Measurements from ENCODE around the gene DMRTB1.

The DMRTB1 gene

DNA sequence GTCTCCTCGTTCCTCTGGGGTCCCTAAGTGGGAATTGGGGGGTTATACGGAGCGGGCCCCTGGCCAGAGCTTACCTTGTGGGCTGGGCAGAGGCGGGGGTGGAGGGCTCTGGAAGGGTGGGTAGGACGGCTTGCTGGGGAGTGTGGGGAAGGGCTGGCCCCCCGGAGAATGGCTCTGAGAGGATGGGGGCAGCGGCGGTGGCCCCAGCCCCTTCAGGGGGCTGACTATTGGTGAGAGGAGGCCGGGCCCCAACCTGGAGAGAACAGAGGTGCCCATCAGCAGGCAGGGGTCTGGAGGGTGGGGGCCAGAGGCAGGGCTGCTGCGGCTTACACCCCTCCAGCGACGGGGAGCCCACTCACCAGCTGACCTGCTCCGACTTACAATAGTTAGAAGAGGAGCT, 50.6 kb downstream of the DMRTB1 start:
- no peak for DNase-seq (ENCODE audit: low spot score)

DNA sequence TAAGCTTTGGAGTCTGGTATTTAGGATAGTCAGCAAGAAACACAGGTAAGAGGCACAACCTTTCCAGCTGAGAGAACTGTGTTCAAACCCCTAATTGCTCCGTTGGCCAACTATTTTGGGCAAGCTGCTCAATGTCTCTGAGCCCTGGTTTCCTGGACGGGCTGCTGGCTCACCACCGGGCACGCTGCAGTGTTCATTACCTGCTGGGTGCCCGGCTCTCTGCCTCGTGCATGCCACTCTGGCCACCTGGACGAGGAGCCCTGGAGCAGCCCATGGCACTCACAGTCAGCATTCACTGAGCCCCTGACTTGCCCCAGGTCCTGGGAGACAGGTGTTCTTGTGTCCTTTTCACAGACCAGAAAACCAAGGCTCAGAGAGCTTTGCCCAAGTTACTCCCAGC, 51.0 kb downstream of the DMRTB1 start:
- no peak for DNase-seq (ENCODE audit: low spot score)

DNA sequence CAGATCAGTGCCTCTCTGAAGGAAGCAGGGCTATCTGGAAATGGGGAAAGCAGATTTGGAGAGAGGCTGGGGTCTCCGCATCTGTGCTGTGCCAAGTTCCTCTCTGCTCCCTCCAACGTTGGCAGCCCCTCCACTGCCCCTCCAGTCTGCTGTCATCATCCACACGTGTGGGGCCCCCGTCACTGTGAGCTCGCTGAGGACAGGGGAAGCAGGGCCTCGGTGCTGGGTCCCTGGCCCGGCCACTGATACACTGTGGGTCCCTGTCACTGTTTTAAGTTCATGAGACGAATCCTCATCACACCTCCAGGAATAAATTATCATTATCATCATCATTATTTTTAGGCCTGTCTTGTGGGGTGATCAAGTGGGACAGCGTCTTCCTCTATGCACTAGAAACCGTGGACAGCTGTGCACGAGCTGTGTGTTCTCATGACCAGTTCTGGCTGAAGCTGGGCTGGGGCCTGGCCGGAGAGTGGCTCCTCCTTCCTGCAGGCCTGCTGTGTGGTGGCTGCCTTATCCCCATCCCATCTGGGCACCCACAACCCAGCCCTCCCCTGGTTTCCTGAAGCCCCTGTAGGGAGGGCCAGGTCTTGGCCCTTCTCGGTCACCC, 52.2 kb downstream of the DMRTB1 start:
- no peak for DNase-seq (ENCODE audit: low spot score)

DNA sequence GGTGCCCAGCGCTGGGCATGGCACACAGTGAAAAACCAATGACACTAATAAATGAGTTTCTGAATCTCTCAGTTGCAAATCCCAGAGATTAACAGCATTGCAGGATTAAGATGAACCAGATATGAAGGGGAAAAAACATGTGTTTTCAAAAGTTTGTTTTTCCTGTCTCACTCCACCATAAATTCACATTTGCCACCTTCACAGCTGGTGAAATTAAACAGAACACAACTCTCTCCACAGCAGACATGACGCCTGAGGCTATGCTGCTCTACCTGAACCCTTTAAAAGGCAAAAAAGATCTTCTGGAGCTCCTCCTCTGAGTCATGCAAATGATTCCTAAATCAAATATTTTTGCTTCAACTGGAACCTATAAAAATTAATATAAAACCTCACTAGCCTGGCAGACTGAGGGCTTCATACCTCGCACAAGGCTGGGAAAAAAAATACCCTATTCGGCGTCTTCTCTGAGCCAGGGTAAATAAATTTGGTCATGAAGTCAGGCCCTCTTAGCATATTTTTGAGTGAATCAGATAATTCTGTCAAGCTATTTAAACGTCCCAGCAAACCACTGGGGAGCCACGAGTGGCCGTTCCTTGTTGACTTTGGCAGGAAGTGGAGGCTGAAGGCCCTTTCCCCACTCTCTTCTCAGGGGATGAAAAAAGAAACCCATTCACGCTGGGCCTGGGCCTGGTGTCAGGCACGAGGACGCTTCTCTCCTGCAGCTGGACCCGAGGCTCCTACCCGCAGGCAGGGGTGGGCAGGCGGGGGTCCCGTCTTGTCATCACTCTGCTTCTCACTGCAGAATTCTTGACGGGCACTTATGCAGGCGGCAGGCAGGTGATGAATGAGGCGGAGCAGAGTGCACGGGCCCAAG, 53.0 kb downstream of the DMRTB1 start:
- DNase-seq (ENCODE audit: low spot score) = no peak

DNA sequence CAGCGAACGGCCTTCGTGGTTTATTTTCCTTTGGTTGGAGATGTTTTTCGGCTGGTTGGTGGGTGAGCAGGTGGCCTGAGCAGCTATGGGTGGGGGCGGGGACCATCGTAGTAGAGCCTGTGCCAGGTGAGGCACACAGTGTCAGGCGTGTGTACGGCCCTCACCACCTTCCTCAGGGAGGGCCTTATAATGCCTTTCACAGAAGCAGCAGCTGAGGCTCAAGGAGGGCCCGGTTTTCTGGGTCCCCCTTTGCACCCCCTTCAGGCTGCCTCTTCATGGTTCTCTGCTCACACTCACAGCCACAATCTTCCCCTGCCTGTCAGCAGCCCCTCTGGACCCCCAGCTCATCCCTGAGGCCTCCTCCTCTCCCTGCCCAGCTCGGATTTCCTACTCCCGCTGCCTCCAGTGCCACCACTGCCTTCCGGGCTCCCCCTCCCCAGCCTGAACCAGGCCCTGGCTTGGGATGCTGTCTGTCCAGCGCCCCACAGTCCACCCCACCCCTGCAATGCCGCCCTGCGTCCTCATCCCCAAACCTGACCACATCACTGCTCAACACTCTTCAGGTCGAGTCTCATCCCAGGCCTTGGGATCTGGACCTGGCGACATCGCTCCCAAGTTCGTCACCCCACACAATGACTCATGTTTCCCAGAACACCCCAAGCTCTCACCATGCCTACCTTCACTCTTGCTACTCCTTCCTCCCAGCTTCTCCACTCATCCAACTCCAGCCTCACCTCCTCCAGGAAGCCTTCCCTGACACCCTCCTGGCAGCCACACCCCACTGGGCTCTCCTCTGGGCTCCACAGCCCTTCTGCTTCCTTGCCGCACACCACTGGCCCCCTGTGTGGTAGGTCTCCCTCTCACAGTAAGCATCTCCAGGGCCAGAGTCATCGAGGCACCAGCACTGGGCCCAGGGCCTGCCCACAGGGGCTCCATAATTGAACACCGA, 53.9 kb downstream of the DMRTB1 start:
- no peak for DNase-seq (ENCODE audit: low spot score)

DNA sequence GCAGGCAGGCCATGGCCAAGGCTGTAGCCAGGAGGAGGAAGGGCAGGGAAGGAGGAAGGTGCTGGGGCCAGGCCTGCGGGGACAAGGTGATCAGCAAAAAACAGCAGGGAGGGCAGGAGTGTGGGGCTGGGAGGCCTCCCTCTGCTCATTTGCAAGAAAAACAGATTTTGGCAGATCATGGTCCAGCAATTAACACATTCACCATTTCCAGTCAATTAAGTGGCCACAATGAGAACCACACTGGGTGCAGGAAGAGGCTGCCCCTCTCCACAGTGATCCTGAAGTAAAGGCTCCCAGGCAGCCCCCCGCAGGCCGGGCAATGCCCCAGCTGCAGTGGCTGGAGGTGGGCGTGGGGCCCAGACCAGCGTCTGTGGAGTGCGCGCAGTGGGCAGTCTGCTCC, 54.6 kb downstream of the DMRTB1 start:
- no peak for DNase-seq (ENCODE audit: low spot score)

DNA sequence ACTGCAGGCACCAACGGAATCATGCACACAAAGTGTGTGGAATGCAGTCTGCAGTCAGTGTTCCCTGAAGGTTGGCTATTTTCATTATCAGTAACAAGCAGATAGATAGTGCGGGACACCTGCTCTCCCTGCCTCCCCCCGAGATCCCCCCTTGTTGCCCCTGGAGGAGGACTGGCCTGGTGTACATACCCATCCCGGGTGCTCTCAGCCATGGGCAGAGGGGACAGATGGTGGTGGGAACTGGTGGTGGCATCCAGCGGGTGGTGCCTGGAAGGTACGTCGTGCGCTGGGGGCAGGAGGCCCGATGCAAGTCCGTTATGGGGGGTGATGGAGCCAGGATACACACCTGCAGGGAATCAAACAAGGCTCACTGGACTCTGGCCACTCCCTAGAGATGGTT, 55.2 kb downstream of the DMRTB1 start:
- no peak for DNase-seq (ENCODE audit: low spot score)

DNA sequence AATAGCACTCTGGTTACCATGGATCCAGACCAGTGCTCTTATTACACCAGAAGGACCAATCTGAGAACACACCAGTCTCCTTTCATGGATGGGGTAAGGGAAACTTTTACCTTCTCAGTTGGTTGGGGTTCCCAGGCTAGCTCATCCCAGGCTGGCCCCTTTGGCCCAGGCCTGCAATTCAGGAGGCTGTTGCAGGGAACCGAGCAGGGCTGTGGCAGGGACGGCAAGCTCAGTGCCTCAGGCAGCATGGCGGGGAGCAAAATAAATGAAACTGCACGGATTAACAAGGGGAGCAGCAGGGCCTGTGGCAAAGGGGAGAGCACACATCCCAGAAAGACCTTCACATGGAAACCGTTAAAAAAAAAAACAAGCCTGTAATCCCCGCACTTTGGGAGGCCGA, 57.0 kb downstream of the DMRTB1 start:
- no peak for DNase-seq (ENCODE audit: low spot score)
